ENCODE data around the gene NFIX.

GRCh38 chr19:13002166-13002898, 7.1 kb downstream of the NFIX start:
- TF ChIP-seq CTCF (IDR thresholded peaks at IDR 0.05) = no peak
- no peak for TF ChIP-seq EP300 (IDR thresholded peaks at IDR 0.05)
- TF ChIP-seq POLR2A (IDR thresholded peaks at IDR 0.05) = no peak

All from ovary (tissue), 3 donors.